ENCODE results near the gene RPS15.
A peak's percentile ranks its signal among the peaks of the same experiment; 100 is the strongest.

The RPS15 gene

DNA sequence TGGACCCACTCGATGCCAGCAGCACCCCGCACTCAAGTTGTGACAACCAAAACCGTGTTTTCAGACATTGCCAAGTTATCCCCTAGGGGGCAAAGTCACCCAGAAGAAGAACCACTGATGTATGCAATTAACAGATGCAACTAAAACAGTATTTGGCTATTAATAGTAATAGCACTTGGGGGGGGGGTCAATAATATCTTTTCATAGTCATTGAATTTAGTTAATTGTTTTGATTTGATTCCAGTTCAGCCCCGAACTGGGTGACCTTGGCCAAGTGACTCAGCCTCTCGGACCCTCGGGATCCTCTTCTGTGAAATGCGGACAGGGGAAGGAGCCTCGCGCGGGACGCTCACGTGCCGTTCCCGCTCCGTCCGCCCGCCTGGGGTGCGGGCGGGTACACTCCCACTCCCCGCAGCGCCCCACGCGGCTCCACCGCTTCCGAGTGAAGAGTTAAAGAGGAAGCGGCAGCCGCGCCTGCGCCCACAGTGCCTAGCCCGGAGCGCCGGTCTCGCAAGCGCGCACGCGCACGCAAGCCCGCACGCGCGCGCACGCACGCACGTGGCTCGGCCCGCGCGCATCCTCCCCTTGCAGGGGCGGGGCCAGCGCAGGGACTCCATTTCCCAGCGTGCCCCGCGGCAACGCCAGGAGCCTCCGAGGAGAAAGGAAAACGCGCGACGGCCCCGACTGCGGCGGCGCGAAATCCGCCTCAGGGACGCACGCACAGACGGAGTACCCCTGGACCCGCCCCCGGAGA lies 31.2 kb upstream of the RPS15 start:
- DNase-seq (ENCODE audit: low read depth), result peak; percentile 100
- H3K27me3 ChIP-seq (replicated peaks; ENCODE audit: control insufficient read depth, insufficient read depth, low read length), result no peaks in the 10 kb centered on the region
- H3K9ac ChIP-seq (ENCODE audit: low read length), result peak overlapping the region; percentile 88
- no peaks in the 10 kb centered on the region for H3K36me3 ChIP-seq (ENCODE audit: control insufficient read depth, insufficient read depth, low read length, severe bottlenecking)
- H3K4me1 ChIP-seq (ENCODE audit: control insufficient read depth, insufficient read depth, low read length), result peaks cover 33% of the 10 kb centered on the region
- H3K9me3 ChIP-seq (ENCODE audit: control insufficient read depth, low read length), result no peaks in the 10 kb centered on the region
- peak overlapping the region; percentile 83 for H3K4me3 ChIP-seq (ENCODE audit: low read length)

DNA sequence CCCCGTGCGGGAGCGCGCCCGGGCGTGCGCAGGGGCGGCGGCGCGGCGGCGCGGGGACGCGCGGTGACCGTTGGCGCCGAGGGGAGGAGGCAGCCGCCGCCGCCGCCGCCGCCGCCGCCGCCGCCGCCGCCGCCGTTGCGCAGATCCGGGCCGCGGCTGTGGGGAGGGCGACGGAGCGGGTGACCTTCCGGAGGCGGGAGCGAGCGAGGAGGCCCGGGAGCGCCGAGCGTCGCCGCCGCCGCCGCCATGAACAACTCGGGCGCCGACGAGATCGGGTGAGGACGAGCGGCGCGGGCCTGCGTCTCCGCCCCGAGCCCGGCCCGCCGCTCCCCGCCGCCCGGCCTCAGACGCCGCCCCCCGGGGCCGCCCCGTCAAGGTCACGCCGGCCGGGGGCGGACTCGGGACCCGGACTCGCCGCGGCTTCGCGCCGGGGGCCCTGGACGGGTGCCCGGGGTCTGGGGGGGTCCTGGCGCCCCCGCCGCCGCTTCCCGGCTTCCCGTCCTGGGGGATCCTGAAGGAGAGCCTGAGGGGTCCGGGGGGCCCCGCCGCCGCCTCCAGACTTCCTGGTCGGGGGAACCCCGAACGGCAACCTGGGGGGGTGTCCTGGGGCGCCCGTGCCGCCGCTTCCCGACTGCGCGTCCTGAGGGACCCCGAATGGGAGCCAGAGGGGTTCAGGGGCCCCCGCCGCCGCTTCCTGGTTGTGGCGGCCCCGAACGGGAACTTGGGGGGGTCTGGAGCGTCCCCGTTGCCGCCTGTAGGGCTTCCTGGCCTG lies 30.5 kb upstream of the RPS15 start, which contains the start of gene DAZAP1:
TSS of gene DAZAP1 (plus strand) at position 59 of the 772 bp plus-strand sequence. CDS start at position 247, 188 bp downstream.
- Histone ChIP-seq H3K27me3 (replicated peaks; ENCODE audit: control insufficient read depth, insufficient read depth, low read length) (no peaks in the 10 kb centered on the region), H3K9me3 (ENCODE audit: control insufficient read depth, low read length) (no peaks in the 10 kb centered on the region), H3K36me3 (ENCODE audit: control insufficient read depth, insufficient read depth, low read length, severe bottlenecking) (no peaks in the 10 kb centered on the region), H3K4me3 (ENCODE audit: low read length) (peak within 1 kb of the TSS; percentile 89), H3K4me1 (ENCODE audit: control insufficient read depth, insufficient read depth, low read length) (peaks cover 41% of the 10 kb centered on the region), H3K9ac (ENCODE audit: low read length) (peak within 1 kb of the TSS; percentile 96)
- peak; percentile 48 for DNase-seq (ENCODE audit: low read depth)

DNA sequence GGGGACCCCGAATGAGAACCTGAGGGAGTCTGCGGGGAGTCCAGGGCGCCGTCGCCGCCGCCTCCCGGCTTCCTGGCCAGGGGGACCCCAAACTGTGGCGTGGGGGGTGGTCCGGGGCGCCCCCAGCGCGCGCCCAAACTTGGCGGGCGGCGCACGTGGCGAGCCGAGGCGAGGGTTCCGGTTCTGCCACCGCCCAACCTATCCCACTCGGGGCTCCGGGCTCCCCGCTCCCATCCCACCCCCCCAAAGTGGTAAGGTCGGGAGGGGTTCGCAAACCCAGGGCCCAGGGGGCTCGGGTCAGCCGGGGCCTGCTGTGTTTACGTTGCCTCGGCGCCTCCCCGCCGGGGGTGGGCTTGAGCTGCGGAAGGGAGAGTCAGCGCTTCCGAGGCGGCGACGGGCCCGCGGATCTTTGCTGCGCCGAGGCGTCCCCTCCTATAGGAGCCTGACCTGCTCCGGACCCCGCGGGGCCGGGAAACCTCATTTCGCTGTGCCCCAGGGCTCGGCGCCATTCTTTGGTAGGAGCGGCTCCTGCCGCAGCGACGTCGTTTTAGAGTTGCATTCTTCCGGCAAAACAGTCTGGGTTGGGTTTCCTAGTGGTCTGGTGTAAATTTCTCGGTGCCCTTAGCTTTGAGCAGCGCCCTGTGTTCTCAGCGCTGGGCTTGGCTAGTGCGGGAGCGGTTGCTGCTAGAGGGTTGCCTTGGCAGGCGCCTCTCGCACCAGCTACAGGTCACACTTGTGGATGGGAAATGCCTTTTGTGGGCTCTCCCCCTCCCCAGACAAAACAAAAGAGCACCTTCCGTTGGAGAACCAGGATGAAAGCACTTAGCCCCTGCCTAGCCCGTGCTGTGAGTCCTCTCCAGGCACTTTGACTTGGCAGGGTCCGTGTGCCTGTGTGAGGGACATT lies 29.6 kb upstream of the RPS15 start:
- DNase-seq (ENCODE audit: low read depth), result peak; percentile 82
- Histone ChIP-seq H3K27me3 (replicated peaks; ENCODE audit: control insufficient read depth, insufficient read depth, low read length) (no peaks in the 10 kb centered on the region), H3K4me1 (ENCODE audit: control insufficient read depth, insufficient read depth, low read length) (peaks cover 49% of the 10 kb centered on the region), H3K36me3 (ENCODE audit: control insufficient read depth, insufficient read depth, low read length, severe bottlenecking) (peaks cover 6% of the 10 kb centered on the region), H3K9me3 (ENCODE audit: control insufficient read depth, low read length) (no peaks in the 10 kb centered on the region), H3K9ac (ENCODE audit: low read length) (peak overlapping the region; percentile 96), H3K4me3 (ENCODE audit: low read length) (peak overlapping the region; percentile 89)

- DNase-seq (ENCODE audit: low read depth), result peak; percentile 18
- peak overlapping the region; percentile 96 for H3K9ac ChIP-seq (ENCODE audit: low read length)
- peaks cover 7% of the 10 kb centered on the region for H3K36me3 ChIP-seq (ENCODE audit: control insufficient read depth, insufficient read depth, low read length, severe bottlenecking)
- peaks cover 55% of the 10 kb centered on the region for H3K4me1 ChIP-seq (ENCODE audit: control insufficient read depth, insufficient read depth, low read length)
- H3K9me3 ChIP-seq (ENCODE audit: control insufficient read depth, low read length), result no peaks in the 10 kb centered on the region
- no peaks in the 10 kb centered on the region for H3K27me3 ChIP-seq (replicated peaks; ENCODE audit: control insufficient read depth, insufficient read depth, low read length)
- H3K4me3 ChIP-seq (ENCODE audit: low read length), result peak overlapping the region; percentile 89
Observed at GRCh38 chr19:1409204-1410005, 28.8 kb upstream of the RPS15 start.

DNA sequence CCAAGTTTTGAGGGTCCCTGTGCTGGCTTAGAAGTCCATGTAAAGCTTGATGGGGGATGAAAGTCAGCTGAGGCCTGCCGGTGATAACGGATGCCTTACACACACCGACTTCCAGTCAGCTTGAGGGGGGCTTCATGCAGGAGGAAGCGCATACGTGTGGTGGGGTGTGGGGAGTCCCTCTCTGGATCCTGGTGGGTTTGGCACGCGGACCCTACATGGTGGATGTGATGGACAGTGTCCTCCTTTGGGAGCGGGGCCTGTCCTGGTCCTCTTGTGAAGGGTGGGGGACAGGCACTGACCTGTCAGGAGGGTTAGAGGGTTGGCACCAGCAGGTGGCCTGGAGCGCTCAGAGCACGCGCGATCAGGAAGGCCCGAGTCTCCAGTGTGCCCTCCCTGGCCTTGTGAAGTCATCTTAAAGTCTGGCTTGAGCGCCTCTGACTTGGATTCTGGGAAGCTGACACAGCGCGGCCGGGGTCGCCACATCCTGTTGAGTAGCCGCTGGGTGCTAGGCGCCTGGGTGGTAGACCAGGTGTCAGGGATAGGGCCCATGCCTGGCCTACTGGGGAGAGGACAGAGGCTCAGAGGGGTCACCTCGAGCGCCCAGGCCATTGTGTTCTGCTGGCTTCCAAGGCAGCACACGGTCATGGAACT lies 27.9 kb upstream of the RPS15 start:
- Histone ChIP-seq H3K9me3 (ENCODE audit: control insufficient read depth, low read length) (no peaks in the 10 kb centered on the region), H3K4me1 (ENCODE audit: control insufficient read depth, insufficient read depth, low read length) (peaks cover 61% of the 10 kb centered on the region)
- DNase-seq (ENCODE audit: low read depth), result no peak

DNA sequence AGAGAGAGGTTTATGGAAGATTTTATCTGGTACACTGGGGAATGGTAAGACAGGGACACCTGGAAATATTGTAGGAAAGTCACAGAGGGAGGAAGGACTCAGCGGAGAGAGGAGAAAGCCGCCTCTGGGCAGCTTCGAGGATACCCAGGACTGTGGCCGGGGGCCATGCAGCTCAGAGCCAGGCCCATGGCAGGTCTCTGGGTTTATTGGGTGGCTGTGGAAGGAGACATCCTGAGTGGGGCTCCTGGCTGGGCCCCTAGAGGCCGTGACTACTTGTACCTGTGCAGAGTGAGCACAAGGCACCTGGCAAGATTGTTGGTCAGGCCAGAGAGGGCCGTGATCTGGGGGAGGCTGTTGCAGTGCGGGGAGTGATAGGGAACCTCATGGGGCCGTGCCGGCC lies 27.4 kb upstream of the RPS15 start:
- Histone ChIP-seq H3K36me3 (ENCODE audit: control insufficient read depth, insufficient read depth, low read length, severe bottlenecking) (peaks cover 7% of the 10 kb centered on the region), H3K9me3 (ENCODE audit: control insufficient read depth, low read length) (no peaks in the 10 kb centered on the region), H3K4me1 (ENCODE audit: control insufficient read depth, insufficient read depth, low read length) (peaks cover 64% of the 10 kb centered on the region)

More for the DNA sequence above, 27.9 kb upstream of the RPS15 start:
- Histone ChIP-seq H3K36me3 (ENCODE audit: control insufficient read depth, insufficient read depth, low read length, severe bottlenecking) (peaks cover 7% of the 10 kb centered on the region), H3K9ac (ENCODE audit: low read length) (peak overlapping the region; percentile 96), H3K4me3 (ENCODE audit: low read length) (peak overlapping the region; percentile 89), H3K27me3 (replicated peaks; ENCODE audit: control insufficient read depth, insufficient read depth, low read length) (no peaks in the 10 kb centered on the region)

GRCh38 chr19:1411255-1412191 lies 26.7 kb upstream of the RPS15 start:
- no peaks in the 10 kb centered on the region for H3K27me3 ChIP-seq (replicated peaks; ENCODE audit: control insufficient read depth, insufficient read depth, low read length)
- H3K4me3 ChIP-seq (ENCODE audit: low read length), result peak overlapping the region; percentile 89
- peaks cover 7% of the 10 kb centered on the region for H3K36me3 ChIP-seq (ENCODE audit: control insufficient read depth, insufficient read depth, low read length, severe bottlenecking)
- H3K4me1 ChIP-seq (ENCODE audit: control insufficient read depth, insufficient read depth, low read length), result peaks cover 70% of the 10 kb centered on the region
- no peak for DNase-seq (ENCODE audit: low read depth)
- H3K9ac ChIP-seq (ENCODE audit: low read length), result peak overlapping the region; percentile 96
- no peaks in the 10 kb centered on the region for H3K9me3 ChIP-seq (ENCODE audit: control insufficient read depth, low read length)

More for the DNA sequence above, 27.4 kb upstream of the RPS15 start:
- peak overlapping the region; percentile 96 for H3K9ac ChIP-seq (ENCODE audit: low read length)
- no peak for DNase-seq (ENCODE audit: low read depth)
- H3K27me3 ChIP-seq (replicated peaks; ENCODE audit: control insufficient read depth, insufficient read depth, low read length), result no peaks in the 10 kb centered on the region
- H3K4me3 ChIP-seq (ENCODE audit: low read length), result peak overlapping the region; percentile 89

DNA sequence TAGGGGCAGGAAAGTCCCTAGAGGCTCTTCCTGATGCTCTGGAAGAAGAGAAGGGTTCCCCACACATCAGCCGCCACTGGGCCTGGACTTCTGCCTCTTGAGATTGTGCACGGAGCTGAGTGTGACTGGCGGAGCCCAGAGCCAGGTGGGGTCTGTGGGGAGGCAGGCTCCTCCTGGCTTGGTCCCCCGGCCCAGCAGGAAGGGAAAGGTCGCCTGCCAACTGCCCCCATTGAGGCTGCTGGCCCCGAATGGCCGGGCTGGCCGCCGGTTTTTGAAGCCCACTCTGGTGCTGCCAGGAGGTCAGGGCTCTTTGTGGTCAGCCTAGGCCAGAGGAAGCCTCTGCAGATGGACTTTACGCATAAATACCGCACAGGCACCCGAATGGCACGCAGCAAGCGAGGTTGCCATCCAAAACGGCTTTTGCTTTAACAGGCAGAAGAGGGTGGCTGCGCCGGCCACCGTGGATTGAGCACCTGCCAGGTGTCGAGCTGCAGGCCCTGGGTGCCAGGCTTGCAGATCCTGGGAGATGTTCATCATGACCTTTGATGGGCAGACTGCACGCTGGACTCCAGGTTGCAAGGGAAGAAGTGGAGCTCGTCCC lies 25.8 kb upstream of the RPS15 start:
- Histone ChIP-seq H3K9me3 (ENCODE audit: control insufficient read depth, low read length) (no peaks in the 10 kb centered on the region), H3K4me3 (ENCODE audit: low read length) (no peak overlapping the region), H3K36me3 (ENCODE audit: control insufficient read depth, insufficient read depth, low read length, severe bottlenecking) (peaks cover 7% of the 10 kb centered on the region), H3K9ac (ENCODE audit: low read length) (no peak overlapping the region), H3K27me3 (replicated peaks; ENCODE audit: control insufficient read depth, insufficient read depth, low read length) (no peaks in the 10 kb centered on the region), H3K4me1 (ENCODE audit: control insufficient read depth, insufficient read depth, low read length) (peaks cover 76% of the 10 kb centered on the region)
- no peak for DNase-seq (ENCODE audit: low read depth)
